Measurements from ENCODE around the gene PCDHB2. TPM values are rescaled to one million over a fixed set of nuclear protein-coding genes. Genes with fewer than 3 reads are reported as not detected.
"Not testable (repeated sequence)": the region's sequence is repeated elsewhere in the genome, so short reads cannot be mapped to it uniquely, and the experiment has no call there.

The PCDHB2 gene
- total RNA-seq, 1 donor from 2014 or later = 0.25 TPM

- H3K9me3 Mint-ChIP-seq = peaks cover 33% of the 10 kb centered on the region
- H3K36me3 Mint-ChIP-seq (ENCODE audit: low read depth); H3K4me1 Mint-ChIP-seq (ENCODE audit: low read depth); DNase-seq (ENCODE audit: low spot score); intact Hi-C loops (cut with micrococcal nuclease); H3K27ac Mint-ChIP-seq; H3K4me3 Mint-ChIP-seq (ENCODE audit: low read depth); H3K27me3 Mint-ChIP-seq (ENCODE audit: low read depth): not testable (repeated sequence)
Measured at GRCh38 chr5:141102471-141102870, 8.1 kb downstream of the PCDHB2 start.

DNA sequence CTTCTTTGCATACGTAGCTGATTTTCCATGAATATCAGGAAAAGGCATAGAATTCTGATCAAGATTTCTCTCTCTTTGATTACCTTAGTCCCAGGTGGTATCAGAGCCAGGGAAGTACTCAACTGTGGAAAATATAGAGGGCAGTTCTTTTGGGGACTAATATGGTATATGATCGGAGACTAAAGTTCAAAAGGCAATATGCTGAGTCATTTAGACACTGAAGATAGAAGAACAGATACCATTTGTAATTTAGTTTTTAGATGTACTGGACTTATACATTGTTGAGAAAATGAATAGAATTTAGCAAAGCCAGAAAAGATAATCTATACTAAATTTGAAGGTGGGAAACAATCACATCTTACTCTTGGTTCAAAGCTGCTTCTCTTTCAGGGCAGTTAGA, 10.9 kb downstream of the PCDHB2 start:
- Mint-ChIP-seq H3K4me3 (ENCODE audit: low read depth) (no peak overlapping the region), H3K27ac (no peak overlapping the region)

GRCh38 chr5:141119250-141119649, 24.8 kb downstream of the PCDHB2 start:
- no peaks in the 10 kb centered on the region for H3K27me3 Mint-ChIP-seq (ENCODE audit: low read depth)
- H3K27ac Mint-ChIP-seq = no peak overlapping the region
- H3K4me3 Mint-ChIP-seq (ENCODE audit: low read depth) = no peak overlapping the region
- DNase-seq (ENCODE audit: low spot score) = no peak
- H3K4me1 Mint-ChIP-seq (ENCODE audit: low read depth) = no peaks in the 10 kb centered on the region
- peaks cover 41% of the 10 kb centered on the region for H3K9me3 Mint-ChIP-seq
- intact Hi-C loops (cut with micrococcal nuclease) = no loop called here
- H3K36me3 Mint-ChIP-seq (ENCODE audit: low read depth) = no peaks in the 10 kb centered on the region

More for the DNA sequence above, 10.9 kb downstream of the PCDHB2 start:
- Mint-ChIP-seq H3K4me1 (ENCODE audit: low read depth) (peaks cover under 1% of the 10 kb centered on the region), H3K36me3 (ENCODE audit: low read depth) (no peaks in the 10 kb centered on the region), H3K9me3 (peaks cover 25% of the 10 kb centered on the region), H3K27me3 (ENCODE audit: low read depth) (no peaks in the 10 kb centered on the region)
- intact Hi-C loops (cut with micrococcal nuclease) = no loop called here
- DNase-seq (ENCODE audit: low spot score) = no peak

- no peak for DNase-seq (ENCODE audit: low spot score)
Measured at GRCh38 chr5:141121563-141121962, 27.1 kb downstream of the PCDHB2 start, which contains the start of gene PCDHB4. Gene PCDHB4 (plus strand): TSS chr5:141121818. CDS start chr5:141121999, 181 bp downstream.

GRCh38 chr5:141121985-141122384, 27.6 kb downstream of the PCDHB2 start:
- intact Hi-C loops (cut with micrococcal nuclease) = no loop called here
- no peak overlapping the region for H3K27ac Mint-ChIP-seq

More at GRCh38 chr5:141121563-141121962, 27.1 kb downstream of the PCDHB2 start, which contains the start of gene PCDHB4:
- Mint-ChIP-seq H3K36me3 (ENCODE audit: low read depth) (no peaks in the 10 kb centered on the region), H3K4me1 (ENCODE audit: low read depth) (no peaks in the 10 kb centered on the region), H3K9me3 (peaks cover 23% of the 10 kb centered on the region), H3K27me3 (ENCODE audit: low read depth) (no peaks in the 10 kb centered on the region), H3K27ac (no peak within 1 kb of the TSS), H3K4me3 (ENCODE audit: low read depth) (no peak within 1 kb of the TSS)
- intact Hi-C loops (cut with micrococcal nuclease) = no loop called here

DNA sequence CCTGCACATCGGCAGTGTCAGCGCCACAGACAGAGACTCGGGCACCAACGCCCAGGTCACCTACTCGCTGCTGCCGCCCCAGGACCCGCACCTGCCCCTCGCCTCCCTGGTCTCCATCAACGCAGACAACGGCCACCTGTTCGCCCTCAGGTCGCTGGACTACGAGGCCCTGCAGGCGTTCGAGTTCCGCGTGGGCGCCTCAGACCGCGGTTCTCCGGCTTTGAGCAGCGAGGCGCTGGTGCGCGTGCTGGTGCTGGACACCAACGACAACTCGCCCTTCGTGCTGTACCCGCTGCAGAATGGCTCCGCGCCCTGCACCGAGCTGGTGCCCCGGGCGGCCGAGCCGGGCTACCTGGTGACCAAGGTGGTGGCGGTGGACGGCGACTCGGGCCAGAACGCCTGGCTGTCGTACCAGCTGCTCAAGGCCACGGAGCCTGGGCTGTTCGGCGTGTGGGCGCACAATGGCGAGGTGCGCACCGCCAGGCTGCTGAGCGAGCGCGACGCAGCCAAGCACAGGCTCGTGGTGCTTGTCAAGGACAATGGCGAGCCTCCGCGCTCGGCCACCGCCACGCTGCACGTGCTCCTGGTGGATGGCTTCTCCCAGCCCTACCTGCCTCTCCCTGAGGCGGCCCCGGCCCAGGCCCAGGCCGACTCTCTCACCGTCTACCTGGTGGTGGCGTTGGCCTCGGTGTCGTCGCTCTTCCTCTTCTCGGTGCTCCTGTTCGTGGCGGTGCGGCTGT, 29.2 kb downstream of the PCDHB2 start:
- DNase-seq (ENCODE audit: low spot score); H3K4me1 Mint-ChIP-seq (ENCODE audit: low read depth); H3K36me3 Mint-ChIP-seq (ENCODE audit: low read depth); H3K27ac Mint-ChIP-seq; H3K27me3 Mint-ChIP-seq (ENCODE audit: low read depth); intact Hi-C loops (cut with micrococcal nuclease); H3K4me3 Mint-ChIP-seq (ENCODE audit: low read depth): not testable (repeated sequence)
- peaks cover 23% of the 10 kb centered on the region for H3K9me3 Mint-ChIP-seq

More at GRCh38 chr5:141121985-141122384, 27.6 kb downstream of the PCDHB2 start:
- H3K27me3 Mint-ChIP-seq (ENCODE audit: low read depth) = no peaks in the 10 kb centered on the region
- H3K4me3 Mint-ChIP-seq (ENCODE audit: low read depth) = no peak overlapping the region
- H3K4me1 Mint-ChIP-seq (ENCODE audit: low read depth) = no peaks in the 10 kb centered on the region
- no peaks in the 10 kb centered on the region for H3K36me3 Mint-ChIP-seq (ENCODE audit: low read depth)
- DNase-seq (ENCODE audit: low spot score) = no peak
- peaks cover 19% of the 10 kb centered on the region for H3K9me3 Mint-ChIP-seq

GRCh38 chr5:141127305-141127704, 32.9 kb downstream of the PCDHB2 start:
- Mint-ChIP-seq H3K27ac (no peak overlapping the region), H3K9me3 (peaks cover 24% of the 10 kb centered on the region), H3K4me3 (ENCODE audit: low read depth) (no peak overlapping the region), H3K36me3 (ENCODE audit: low read depth) (no peaks in the 10 kb centered on the region), H3K27me3 (ENCODE audit: low read depth) (no peaks in the 10 kb centered on the region), H3K4me1 (ENCODE audit: low read depth) (no peaks in the 10 kb centered on the region)
- DNase-seq (ENCODE audit: low spot score) = no peak
- intact Hi-C loops (cut with micrococcal nuclease) = no loop called here

- Mint-ChIP-seq H3K27me3 (ENCODE audit: low read depth) (no peaks in the 10 kb centered on the region), H3K4me3 (ENCODE audit: low read depth) (peak within 1 kb of the TSS; percentile 30), H3K27ac (no peak within 1 kb of the TSS), H3K4me1 (ENCODE audit: low read depth) (no peaks in the 10 kb centered on the region), H3K9me3 (peaks cover 56% of the 10 kb centered on the region), H3K36me3 (ENCODE audit: low read depth) (no peaks in the 10 kb centered on the region)
- no peak for DNase-seq (ENCODE audit: low spot score)
- intact Hi-C loops (cut with micrococcal nuclease) = no loop called here
Measured at GRCh38 chr5:141135030-141135717, 40.8 kb downstream of the PCDHB2 start, which contains the start of gene PCDHB5. Gene PCDHB5 (plus strand): TSS chr5:141135206. CDS start chr5:141135435, 229 bp downstream.

DNA sequence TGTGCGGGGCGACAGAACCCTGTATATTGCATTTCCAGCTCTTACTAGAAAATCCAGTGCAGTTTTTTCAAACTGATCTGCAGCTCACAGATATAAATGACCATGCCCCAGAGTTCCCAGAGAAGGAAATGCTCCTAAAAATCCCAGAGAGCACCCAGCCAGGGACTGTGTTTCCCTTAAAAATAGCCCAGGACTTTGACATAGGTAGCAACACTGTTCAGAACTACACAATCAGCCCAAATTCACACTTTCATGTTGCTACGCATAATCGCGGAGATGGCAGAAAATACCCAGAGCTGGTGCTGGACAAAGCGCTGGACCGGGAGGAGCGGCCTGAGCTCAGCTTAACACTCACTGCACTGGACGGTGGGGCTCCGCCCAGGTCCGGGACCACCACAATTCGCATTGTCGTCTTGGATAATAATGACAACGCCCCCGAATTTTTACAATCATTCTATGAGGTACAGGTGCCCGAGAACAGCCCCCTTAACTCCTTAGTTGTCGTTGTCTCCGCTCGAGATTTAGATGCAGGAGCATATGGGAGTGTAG, 41.4 kb downstream of the PCDHB2 start:
- Mint-ChIP-seq H3K27ac (no peak overlapping the region), H3K27me3 (ENCODE audit: low read depth) (no peaks in the 10 kb centered on the region), H3K9me3 (peaks cover 51% of the 10 kb centered on the region), H3K4me1 (ENCODE audit: low read depth) (no peaks in the 10 kb centered on the region), H3K36me3 (ENCODE audit: low read depth) (no peaks in the 10 kb centered on the region), H3K4me3 (ENCODE audit: low read depth) (no peak overlapping the region)
- intact Hi-C loops (cut with micrococcal nuclease) = no loop called here
- no peak for DNase-seq (ENCODE audit: low spot score)

GRCh38 chr5:141137346-141137745, 42.9 kb downstream of the PCDHB2 start:
- H3K9me3 Mint-ChIP-seq = peaks cover 54% of the 10 kb centered on the region
- DNase-seq (ENCODE audit: low spot score); H3K4me1 Mint-ChIP-seq (ENCODE audit: low read depth); H3K27ac Mint-ChIP-seq; intact Hi-C loops (cut with micrococcal nuclease); H3K4me3 Mint-ChIP-seq (ENCODE audit: low read depth); H3K27me3 Mint-ChIP-seq (ENCODE audit: low read depth); H3K36me3 Mint-ChIP-seq (ENCODE audit: low read depth): not testable (repeated sequence)

Other genes starting within 250 kb of the PCDHB2 start
- gene PCDHA9, start 246.2 kb upstream of the PCDHB2 start, total RNA-seq = not detected in 2 replicates
- gene PCDHA10, start 238.7 kb upstream of the PCDHB2 start, total RNA-seq = not detected in 2 replicates
- gene PCDHA11, start 225.7 kb upstream of the PCDHB2 start, total RNA-seq = not detected in 2 replicates
- gene PCDHA12, start 219.3 kb upstream of the PCDHB2 start, total RNA-seq = not detected in 2 replicates
- not detected in 2 replicates for gene PCDHA13, start 212.5 kb upstream of the PCDHB2 start, total RNA-seq
- gene PCDHAC1, start 168.3 kb upstream of the PCDHB2 start, total RNA-seq = not detected in 2 replicates
- not detected in 2 replicates for gene PCDHAC2, start 128.1 kb upstream of the PCDHB2 start, total RNA-seq
- not detected in 2 replicates for gene PCDHB1, start 43.2 kb upstream of the PCDHB2 start, total RNA-seq
- gene PCDHB3, start 5.9 kb downstream of the PCDHB2 start, total RNA-seq = not detected in 2 replicates
- gene PCDHB4, start 27.2 kb downstream of the PCDHB2 start, total RNA-seq = not detected in 2 replicates
- not detected in 2 replicates for gene PCDHB5, start 40.6 kb downstream of the PCDHB2 start, total RNA-seq
- gene PCDHB6, start 55.4 kb downstream of the PCDHB2 start, total RNA-seq = not detected in 2 replicates
- gene PCDHB7, start 78.0 kb downstream of the PCDHB2 start, total RNA-seq = 0.07 TPM in 1 of 2 replicates, not detected in the other
- not detected in 2 replicates for gene PCDHB8, start 83.2 kb downstream of the PCDHB2 start, total RNA-seq
- gene PCDHB16, start 87.8 kb downstream of the PCDHB2 start, total RNA-seq = not detected in 2 replicates
- not detected in 2 replicates for gene PCDHB9, start 92.5 kb downstream of the PCDHB2 start, total RNA-seq
- not detected in 2 replicates for gene PCDHB10, start 97.7 kb downstream of the PCDHB2 start, total RNA-seq
- not detected in 2 replicates for gene PCDHB11, start 105.0 kb downstream of the PCDHB2 start, total RNA-seq
- not detected in 2 replicates for gene PCDHB12, start 114.1 kb downstream of the PCDHB2 start, total RNA-seq
- 0.02 TPM in 1 of 2 replicates, not detected in the other for gene PCDHB13, start 119.3 kb downstream of the PCDHB2 start, total RNA-seq
- gene PCDHB14, start 128.7 kb downstream of the PCDHB2 start, total RNA-seq = not detected in 2 replicates
- not detected in 2 replicates for gene PCDHB15, start 150.8 kb downstream of the PCDHB2 start, total RNA-seq
- 0.16 TPM in 1 of 2 replicates, not detected in the other for gene SLC25A2, start 209.4 kb downstream of the PCDHB2 start, total RNA-seq
- gene TAF7, start 226.2 kb downstream of the PCDHB2 start, total RNA-seq = 67.1 and 70.5 TPM in 2 replicates
- 0.09 and 0.14 TPM in 2 replicates for gene PCDHGA1, start 235.9 kb downstream of the PCDHB2 start, total RNA-seq
- gene PCDHGA2, start 244.1 kb downstream of the PCDHB2 start, total RNA-seq = 0.09 and 0.11 TPM in 2 replicates
- gene PCDHGA3, start 249.2 kb downstream of the PCDHB2 start, total RNA-seq = 0.11 and 0.16 TPM in 2 replicates